Measurements from ENCODE around the gene S100A3.
"Not testable (repeated sequence)": the region's sequence is repeated elsewhere in the genome, so short reads cannot be mapped to it uniquely, and the experiment has no call there.

The S100A3 gene

DNA sequence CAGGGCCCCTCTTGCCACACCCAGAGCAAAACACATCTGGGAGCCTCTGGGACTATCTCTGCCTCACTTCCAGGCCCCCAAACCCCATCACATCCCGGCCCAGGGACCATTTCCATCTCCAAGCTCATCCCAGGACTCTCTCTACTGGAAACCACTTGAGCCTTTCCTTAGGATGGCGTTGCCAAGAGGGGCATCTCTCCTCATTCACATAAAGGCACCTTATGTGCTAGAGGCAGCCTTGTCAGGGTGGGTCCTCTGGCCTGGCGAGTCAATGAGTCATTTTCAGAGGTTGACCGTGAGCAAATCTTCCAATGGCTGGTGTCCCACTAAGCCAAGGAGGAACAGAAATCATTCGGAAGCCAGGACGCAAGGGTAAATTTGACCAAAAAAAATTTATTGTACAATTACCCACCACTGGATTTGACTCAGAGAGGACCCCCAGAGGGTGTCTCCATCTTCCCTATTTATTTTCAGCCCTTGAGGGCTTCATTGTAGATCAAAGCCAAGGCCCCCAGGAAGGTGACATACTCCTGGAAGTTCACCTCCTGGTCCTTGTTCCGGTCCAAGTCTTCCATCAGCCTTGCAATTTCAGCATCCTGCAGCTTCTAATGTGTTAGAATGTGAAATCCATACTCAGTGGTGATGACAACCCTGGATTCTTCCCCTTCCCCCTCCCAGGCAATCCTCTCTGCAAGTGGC lies 14.7 kb downstream of the S100A3 start:
- no peak for DNase-seq

DNA sequence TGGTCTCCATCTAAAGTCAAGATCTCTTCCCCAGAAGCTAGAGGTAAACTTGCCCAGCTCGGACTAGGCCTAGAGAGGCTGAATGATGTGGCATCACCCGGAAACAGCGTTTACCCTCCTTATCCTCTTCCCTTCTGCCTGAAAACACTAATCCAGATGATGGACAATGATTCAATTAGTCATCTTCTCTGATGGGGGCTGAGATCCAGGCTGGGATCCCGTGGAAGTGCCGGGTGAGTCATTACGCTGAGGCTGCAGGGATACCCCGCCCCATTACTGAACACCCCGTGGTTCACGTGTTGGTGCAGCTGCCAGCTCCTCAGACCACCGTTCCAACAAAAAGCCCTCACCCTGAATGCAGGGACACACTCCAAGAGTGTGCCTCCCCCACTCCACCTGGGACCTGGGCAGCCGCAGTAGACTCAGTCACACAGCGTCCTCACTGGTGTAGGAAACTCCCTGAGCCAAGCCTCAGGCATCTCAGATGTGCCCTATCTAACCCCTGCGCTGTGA lies 15.3 kb downstream of the S100A3 start:
- DNase-seq = peak; percentile 36

DNA sequence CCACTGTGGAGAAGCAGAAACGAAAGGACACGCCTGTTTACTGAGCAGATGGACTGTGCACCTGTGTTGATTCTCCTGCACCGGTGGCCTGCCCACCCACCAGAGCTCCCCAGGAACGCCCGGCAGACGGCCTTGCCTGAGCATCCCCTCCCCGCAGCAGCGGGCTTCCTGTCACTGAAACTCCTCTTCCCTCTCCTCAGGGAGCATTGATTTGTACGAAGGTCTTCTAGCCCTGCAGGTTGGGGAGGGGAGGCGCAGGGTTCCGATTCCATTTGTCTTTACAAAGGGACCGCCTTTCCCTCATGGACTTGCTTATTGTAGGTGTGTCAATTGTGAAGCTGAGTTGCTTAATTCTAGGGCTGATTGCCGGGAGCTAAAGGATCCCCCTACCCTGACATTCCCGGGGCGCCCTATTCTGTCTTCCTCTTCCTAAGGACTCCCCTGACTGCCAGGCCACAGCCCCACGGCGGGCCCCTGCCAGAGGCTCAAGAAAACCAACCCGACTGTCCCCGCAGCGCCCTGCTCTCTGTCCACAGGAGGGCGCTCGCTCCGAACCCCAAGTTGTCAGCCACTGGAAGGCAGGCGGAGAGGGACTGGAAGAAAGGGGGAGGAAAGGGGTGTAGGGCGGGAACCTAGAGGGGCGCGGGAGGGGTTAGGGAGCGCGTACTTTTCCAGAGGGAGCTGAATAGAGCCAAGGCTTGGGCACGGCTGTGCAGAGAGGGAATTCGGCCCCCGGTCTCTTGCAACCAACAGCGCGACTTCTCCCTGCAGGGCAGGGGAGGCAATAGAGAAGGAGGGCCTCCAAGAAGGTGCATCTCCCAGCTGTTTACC lies 16.1 kb downstream of the S100A3 start:
- peak; percentile 92 for DNase-seq

DNA sequence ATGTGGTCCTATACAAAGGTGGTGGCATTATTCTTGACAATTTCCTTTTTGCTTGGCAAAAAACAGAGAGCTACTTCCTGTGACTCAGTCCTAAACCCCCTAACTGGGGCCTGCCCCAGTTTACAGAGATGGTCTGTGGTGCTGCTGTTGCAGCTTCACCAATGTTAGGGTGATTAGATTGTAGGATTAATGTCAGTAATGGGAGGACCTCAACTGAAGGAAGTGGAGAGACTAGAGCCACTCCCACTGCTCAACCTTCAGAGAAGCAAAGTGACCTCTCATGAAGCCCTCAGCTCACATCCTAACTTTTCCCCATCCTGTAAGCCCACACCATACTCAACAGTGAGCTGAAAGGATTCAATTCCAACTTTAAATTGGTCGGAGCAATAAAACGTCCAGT lies 16.9 kb downstream of the S100A3 start:
- no peak for DNase-seq

DNA sequence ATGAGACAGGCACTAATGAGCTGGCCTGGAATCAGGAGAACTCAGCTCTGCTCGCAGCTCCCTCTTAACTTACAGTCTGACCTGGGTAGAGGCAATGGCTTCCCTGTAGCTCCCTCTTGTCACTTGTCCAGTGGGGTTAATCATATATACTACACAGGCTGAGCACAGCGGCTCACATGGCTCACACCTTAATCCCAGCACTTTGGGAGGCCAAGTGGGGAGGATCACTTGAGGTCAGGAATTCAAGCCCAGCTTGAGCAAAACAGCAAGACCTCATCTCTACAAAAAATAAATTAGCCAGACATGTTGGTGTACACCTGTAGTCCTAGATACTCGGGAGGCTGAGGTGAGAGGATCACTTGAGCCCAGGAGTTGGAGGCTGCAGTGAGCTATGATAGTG lies 17.4 kb downstream of the S100A3 start:
- no peak for DNase-seq

DNA sequence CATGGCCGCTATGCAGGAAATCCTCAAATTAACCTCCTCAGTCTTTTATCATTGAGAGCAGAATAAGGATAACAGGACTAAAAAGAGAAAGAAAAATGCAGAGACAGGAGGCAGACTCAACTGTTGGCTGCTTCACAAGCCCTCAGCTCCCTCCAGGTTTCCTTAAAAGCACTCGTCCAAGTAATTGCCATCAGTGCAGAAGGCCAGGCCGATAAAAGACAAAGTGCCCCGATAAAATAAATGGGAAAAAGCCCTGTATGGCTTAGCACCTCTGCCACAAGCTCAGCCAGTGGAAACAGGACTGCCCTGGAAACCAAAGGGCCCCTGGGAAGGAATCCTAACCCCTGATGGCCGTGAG lies 21.4 kb downstream of the S100A3 start:
- DNase-seq = no peak

GRCh38 chr1:153527023-153527682 lies 21.9 kb downstream of the S100A3 start:
- DNase-seq = no peak

DNA sequence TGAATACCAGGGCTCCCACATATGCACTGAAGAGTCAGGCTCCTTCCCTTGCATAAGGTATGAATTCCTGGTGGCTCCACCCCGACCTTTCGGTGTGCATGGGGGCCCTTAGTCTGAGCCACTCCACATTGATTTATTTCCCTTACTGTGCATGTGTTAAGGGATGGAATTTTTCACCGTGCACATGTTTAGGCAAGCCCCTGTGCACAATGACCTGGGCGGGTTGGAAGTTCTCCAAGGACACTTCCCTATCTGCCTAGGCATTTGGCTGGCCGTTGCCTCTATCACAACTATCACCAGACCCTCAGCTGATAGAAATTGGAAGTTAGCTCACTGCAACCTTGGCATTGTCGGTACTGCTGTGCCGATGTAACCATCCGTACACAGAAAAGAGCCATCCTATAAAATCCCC lies 22.9 kb downstream of the S100A3 start:
- no peak for DNase-seq

- DNase-seq = no peak
Observed at GRCh38 chr1:153525088-153525728, 23.9 kb downstream of the S100A3 start.

DNA sequence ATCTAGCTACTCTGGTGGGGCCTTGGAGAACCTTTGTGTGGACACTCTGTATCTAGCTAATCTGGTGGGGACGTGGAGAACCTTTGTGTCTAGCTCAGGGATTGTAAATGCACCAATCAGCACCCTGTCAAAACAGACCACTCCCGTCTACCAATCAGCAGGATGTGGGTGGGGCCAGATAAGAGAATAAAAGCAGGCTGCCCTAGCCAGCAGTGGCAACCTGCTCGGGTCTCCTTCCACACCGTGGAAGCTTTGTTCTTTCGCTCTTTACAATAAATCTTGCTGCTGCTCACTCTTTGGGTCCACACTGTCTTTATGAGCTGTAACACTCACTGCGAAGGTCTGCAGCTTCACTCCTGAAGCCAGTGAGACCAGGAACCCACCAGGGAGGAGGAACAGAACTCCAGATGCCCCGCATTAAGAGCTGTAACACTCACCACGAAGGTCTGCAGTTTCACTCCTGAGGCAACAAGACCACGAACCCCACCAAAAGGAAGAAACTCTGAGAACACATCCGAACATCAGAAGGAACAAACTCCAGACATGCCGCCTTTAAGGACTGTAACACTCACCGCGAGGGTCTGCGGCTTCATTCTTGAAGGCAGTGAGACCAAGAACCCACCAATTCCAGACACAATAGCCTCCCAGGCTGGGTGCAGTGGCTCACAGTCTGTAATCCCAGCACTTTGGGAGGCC lies 26.6 kb downstream of the S100A3 start:
- DNase-seq = not testable (repeated sequence)

DNA sequence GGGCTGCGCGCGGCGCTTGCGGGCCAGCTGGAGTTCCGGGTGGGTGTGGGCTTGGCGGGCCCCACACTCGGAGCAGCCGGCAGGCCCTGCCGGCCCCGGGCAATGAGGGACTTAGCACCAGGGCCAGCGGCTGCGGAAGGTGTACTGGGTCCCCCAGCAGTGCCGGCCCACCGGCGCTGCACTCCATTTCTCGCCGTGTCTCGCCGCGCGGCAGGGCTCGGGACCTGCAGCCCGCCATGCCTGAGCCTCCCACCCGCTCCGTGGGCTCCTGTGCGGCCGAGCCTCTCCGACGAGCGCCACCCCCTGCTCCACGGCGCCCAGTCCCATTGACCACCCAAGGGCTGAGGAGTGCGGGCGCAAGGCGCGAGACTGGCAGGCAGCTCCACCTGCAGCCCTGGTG lies 27.2 kb downstream of the S100A3 start:
- not testable (repeated sequence) for DNase-seq

- DNase-seq = no peak
Observed at GRCh38 chr1:153520818-153521476, 28.1 kb downstream of the S100A3 start.

- DNase-seq = not testable (repeated sequence)
Observed at GRCh38 chr1:153520137-153520691, 28.8 kb downstream of the S100A3 start.

GRCh38 chr1:153519242-153519641 lies 29.8 kb downstream of the S100A3 start:
- no peak for DNase-seq

DNA sequence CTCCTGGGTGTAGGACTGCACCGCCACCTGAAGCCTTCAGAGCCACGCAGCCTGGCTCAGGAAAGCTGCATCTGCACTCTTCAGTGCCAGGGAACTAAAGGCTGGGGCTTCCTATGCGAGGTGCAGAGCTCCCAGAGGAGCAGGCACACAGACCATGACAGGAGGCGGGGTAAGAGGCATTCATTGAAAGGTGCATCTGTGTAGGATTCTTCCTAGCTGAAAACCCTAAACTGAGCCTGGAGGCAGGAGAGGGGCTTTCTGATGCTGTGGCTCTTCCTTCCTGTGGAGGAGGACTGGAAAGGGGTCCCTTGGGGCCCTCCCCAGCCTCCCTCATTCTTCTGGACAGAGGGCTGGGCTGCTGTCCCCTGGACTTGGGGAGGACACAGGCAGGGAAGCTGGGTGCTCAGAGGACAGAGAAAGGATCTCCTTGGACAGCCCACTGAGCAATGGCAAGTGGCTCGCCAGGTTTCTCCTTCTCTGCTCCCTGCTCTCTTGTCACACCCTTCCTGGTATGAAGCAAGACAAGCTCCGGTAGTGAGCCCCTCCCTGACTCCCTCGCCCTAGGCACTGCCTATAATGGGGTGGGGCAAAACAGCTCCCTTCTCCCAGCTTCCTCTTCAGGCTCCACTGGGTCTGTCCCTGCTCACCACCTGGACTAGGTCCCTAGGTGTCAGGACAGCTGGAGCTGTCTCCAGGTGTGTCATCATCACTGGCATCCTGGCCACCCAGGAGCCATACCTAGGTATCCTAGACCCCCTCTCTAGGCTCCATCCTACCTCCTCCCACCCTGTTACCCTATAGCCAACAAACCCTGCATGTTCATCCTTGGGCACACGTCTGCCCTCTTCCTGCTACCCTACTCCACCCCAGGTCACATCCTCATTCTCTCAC lies 33.3 kb downstream of the S100A3 start:
- DNase-seq = no peak

GRCh38 chr1:153513666-153514065 lies 35.4 kb downstream of the S100A3 start:
- DNase-seq = no peak

DNA sequence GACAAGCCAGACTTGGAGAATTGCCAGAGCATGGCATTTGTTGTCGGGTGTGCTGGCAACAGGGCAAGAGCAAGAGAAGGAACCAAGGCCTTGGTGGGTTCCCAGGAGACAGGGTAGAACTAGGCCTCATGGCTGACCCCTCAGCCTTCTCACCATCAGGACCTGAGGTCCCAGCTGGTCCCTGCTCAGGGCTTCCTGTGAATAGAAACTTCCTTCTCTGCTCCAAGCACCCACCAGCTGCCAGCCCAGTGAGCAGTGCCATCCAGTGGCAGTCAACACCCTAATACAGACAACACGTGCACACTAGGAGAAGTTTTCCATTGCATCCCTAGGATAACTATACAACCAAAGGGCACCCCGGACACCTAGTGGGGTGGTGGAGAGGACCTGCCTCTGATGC lies 36.0 kb downstream of the S100A3 start:
- no peak for DNase-seq

- peak; percentile 82 for DNase-seq
Observed at GRCh38 chr1:153510984-153511410, 38.1 kb downstream of the S100A3 start.

DNA sequence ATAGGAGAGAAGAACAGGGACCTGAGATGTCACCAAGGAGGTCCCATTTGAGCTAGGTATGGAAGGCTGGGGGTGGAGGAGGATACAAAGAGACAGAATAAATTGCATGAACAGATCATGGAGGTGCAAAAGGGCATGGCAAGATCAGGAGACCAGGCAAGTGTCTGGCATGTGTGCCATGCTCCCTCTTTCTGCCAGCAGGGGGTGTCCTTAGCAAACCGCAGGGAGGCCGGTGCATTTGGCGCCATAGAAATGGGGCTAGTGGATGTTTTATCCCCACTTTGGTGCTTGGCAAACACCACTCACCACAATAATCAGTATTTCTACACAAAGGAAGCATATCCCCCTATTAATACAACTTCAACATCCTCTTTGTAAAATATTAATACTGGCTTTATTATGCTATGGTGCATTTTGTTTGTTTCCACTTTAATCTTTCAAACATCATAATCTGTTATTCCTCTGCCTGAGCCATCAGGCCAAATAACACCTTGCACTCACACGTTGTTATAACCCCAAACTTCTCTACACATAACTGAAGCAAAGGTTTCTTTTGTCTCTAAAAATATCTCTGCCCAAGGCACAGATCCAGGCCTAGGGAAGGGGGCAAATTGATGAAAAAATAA lies 39.2 kb downstream of the S100A3 start:
- no peak for DNase-seq

- DNase-seq = no peak
Observed at GRCh38 chr1:153509036-153509435, 40.0 kb downstream of the S100A3 start.
